Measurements from ENCODE around the gene ZNF175.

DNA sequence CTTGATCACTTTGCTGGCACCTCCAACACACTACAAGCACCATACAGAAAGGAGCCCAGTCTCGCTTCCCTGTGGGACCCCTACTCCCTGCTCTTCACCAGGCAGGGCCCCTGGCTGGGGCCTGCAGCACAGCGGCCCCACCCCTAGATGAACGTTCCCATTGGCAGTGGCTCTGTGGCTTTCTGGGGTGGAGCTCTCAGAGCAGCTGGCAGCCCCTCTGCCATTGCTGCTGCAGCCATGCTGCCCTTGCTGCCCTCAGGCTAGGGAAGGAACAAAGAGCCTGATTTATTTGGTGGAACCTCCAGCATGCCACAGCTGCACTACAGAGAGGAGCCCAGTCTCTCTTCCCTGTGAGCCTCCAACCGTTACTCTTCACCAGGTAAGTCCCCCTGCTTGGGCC, 45.4 kb upstream of the ZNF175 start:
- TF ChIP-seq, protein P1, sequence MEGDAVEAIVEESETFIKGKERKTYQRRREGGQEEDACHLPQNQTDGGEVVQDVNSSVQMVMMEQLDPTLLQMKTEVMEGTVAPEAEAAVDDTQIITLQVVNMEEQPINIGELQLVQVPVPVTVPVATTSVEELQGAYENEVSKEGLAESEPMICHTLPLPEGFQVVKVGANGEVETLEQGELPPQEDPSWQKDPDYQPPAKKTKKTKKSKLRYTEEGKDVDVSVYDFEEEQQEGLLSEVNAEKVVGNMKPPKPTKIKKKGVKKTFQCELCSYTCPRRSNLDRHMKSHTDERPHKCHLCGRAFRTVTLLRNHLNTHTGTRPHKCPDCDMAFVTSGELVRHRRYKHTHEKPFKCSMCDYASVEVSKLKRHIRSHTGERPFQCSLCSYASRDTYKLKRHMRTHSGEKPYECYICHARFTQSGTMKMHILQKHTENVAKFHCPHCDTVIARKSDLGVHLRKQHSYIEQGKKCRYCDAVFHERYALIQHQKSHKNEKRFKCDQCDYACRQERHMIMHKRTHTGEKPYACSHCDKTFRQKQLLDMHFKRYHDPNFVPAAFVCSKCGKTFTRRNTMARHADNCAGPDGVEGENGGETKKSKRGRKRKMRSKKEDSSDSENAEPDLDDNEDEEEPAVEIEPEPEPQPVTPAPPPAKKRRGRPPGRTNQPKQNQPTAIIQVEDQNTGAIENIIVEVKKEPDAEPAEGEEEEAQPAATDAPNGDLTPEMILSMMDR (conservative IDR thresholded peaks at IDR 0.05; ENCODE audit: low read depth, low read length), result no peak
- no peak for TF ChIP-seq EZH2 (IDR thresholded peaks at IDR 0.05; ENCODE audit: low read length, unreplicated experiment)
